Mucosa of stomach (tissue), 1 donor: ENCODE measurements around the gene ALKBH3.

Source experiments
- H3K27me3 ChIP-seq: one replicate; pipeline ENCODE4 v1.7.0; 2013; ENCODE audit warnings: mild to moderate bottlenecking, low read length; ENCODE audit not compliant: control insufficient read depth, insufficient read depth
- H3K36me3 ChIP-seq: one replicate; pipeline ENCODE4 v1.7.0; 2013; ENCODE audit warnings: low read length; ENCODE audit not compliant: control insufficient read depth, insufficient read depth
- H3K4me1 ChIP-seq: one replicate; pipeline ENCODE4 v1.7.0; 2013; ENCODE audit warnings: mild to moderate bottlenecking, low read length; ENCODE audit not compliant: control insufficient read depth, insufficient read depth
- H3K4me3 ChIP-seq: one replicate; pipeline ENCODE4 v1.7.0; 2013; ENCODE audit warnings: low read length
- H3K9ac ChIP-seq: one replicate; pipeline ENCODE4 v1.7.0; 2013; ENCODE audit warnings: mild to moderate bottlenecking, low read length, moderate library complexity
- H3K9me3 ChIP-seq: one replicate; pipeline ENCODE4 v1.7.0; 2013; ENCODE audit warnings: mild to moderate bottlenecking, low read length, moderate library complexity; ENCODE audit not compliant: control insufficient read depth
- donor health status: Pancreatic carcinoma.

Gene ALKBH3

DNA sequence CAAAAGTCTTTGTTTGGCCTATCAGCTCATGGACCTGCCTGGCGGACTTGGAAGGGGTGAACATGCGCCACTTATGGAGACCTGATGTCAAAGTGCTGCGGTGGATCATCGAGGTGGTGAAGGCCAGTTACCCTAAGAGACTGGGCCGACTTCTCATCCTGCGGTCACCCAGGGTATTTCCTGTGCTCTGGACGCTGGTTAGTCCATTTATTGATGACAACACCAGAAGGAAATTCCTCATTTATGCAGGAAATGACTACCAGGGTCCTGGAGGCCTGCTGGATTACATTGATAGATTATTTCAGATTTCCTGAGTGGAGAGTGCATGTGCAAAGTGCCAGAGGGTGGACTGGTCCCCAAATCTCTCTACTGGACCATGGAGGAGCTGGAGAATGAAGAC, 17.9 kb downstream of the ALKBH3 start:
- no peak overlapping the region for H3K4me3 ChIP-seq
- no peaks in the 10 kb centered on the region for H3K36me3 ChIP-seq

DNA sequence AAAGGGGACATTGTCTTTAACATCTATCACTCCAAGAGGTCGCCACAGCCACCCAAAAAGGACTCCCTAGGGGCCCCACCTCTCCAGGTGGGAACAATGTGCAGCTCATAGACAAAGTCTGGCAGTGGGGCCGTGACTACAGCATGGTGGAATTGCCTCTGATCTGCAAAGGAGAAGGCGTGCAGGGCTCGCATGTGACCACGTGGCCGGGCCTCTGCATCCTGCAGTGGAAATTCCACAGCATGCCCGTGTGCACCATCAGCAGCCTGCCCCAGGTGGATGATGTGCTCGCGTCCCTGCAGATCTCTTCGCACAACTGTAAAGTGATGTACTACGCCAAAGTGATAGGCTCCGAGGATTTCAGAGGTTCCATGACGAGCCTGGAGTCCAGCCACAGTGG, 18.5 kb downstream of the ALKBH3 start:
- no peaks in the 10 kb centered on the region for H3K36me3 ChIP-seq
- H3K9ac ChIP-seq, result no peak overlapping the region

More for the DNA sequence above, 17.9 kb downstream of the ALKBH3 start:
- no peaks in the 10 kb centered on the region for H3K9me3 ChIP-seq
- no peak overlapping the region for H3K9ac ChIP-seq
- H3K4me1 ChIP-seq, result no peaks in the 10 kb centered on the region
- H3K27me3 ChIP-seq, result no peaks in the 10 kb centered on the region

DNA sequence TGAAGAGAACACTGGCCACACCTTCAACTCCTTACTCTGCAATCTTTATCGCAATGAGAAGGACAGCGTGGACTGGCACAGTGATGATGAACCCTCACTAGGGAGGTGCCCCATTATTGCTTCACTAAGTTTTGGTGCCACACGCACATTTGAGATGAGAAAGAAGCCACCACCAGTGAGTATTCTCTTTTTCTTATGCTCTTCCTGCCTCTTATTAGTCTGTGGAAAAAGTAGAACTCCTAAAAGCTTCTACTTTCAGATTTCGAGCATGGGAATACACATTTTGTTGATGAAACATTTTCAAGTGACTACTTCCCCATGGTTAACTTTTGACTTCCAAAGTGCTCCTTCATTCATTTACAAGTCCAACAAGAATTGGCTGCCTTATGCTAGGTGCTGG, 20.9 kb downstream of the ALKBH3 start:
- Histone ChIP-seq H3K27me3 (no peaks in the 10 kb centered on the region), H3K9me3 (no peaks in the 10 kb centered on the region), H3K36me3 (no peaks in the 10 kb centered on the region), H3K4me1 (no peaks in the 10 kb centered on the region), H3K4me3 (no peak overlapping the region), H3K9ac (no peak overlapping the region)

More for the DNA sequence above, 18.5 kb downstream of the ALKBH3 start:
- Histone ChIP-seq H3K4me1 (no peaks in the 10 kb centered on the region), H3K27me3 (no peaks in the 10 kb centered on the region), H3K4me3 (no peak overlapping the region), H3K9me3 (no peaks in the 10 kb centered on the region)

DNA sequence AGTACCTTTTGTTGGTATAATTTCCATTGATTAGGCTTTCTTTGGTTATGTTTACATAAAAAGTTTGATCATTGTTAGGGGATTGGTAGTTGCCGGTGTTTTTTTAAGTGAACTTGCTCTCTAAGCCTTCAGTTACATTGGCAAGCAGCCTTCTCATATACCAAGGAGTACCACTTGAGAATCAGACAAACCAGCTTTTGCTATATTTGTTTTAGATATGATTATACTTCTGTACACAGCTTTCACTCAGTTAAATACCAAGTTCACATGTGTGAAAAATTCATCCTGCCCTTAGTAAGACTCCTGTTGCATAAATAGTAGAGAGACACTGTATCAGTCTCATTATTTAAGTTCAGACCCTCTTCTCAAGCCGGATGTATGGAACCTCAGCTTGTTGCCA, 22.4 kb downstream of the ALKBH3 start:
- H3K4me3 ChIP-seq, result no peak overlapping the region
- no peaks in the 10 kb centered on the region for H3K9me3 ChIP-seq
- no peaks in the 10 kb centered on the region for H3K27me3 ChIP-seq
- no peak overlapping the region for H3K9ac ChIP-seq
- no peaks in the 10 kb centered on the region for H3K4me1 ChIP-seq
- no peaks in the 10 kb centered on the region for H3K36me3 ChIP-seq

DNA sequence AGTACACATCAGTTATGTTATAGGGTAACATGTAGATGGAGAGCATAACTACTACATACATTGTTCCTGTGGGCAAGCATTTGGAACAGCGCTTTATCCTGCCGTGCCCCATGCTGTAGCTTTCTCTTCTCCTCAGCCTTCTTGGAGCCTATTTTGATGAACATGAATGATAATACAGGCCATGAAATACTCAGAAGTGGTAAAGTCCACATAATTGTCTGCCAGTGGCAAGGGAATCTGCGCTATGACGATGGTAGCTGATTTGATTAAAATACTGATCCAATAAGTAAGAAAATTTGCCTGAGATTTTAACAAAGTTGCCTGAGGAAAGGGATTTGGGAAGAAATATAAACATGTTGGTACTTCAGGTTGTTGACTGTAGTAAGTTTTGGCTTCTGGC, 23.3 kb downstream of the ALKBH3 start:
- Histone ChIP-seq H3K4me1 (no peaks in the 10 kb centered on the region), H3K4me3 (no peak overlapping the region), H3K27me3 (no peaks in the 10 kb centered on the region), H3K9me3 (no peaks in the 10 kb centered on the region), H3K36me3 (no peaks in the 10 kb centered on the region), H3K9ac (no peak overlapping the region)

DNA sequence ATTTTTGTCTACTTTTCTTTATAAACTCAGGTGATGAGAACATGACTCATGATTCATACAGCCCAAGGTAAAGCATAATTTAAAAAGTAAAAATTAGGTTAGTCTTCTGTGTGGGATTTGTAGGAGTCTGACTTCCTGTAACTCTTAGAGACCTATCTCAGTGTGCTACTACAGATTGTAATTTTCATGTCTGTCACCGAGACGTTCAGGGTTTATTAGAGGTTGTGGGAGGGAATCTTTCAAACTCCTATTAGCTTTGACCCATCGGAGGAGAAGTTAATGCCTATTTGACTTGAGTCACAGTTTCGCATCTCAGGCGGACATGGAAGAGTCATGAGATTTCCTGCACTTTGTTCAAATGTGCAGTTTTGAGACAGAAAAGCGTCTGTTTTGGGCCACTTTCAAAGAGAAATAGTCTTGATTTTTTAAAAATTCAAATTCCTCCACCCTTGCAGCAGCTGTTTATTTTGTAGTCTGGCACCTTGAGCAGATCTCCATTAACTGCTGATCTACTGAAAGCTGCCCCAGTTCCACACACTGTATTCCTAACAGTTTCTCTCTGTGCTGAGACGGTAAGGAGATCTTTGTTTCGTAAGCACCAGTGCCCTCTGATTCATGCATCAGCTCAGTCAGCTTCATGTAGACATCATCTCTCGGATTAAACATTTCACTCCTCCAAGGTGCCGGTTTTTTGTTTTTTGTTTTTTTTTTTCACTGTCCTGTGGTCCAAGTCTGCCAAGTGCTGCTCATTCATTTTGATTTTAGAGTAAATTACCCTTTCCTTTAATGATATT, 24.3 kb downstream of the ALKBH3 start:
- no peaks in the 10 kb centered on the region for H3K4me1 ChIP-seq
- H3K4me3 ChIP-seq, result no peak overlapping the region
- no peaks in the 10 kb centered on the region for H3K27me3 ChIP-seq
- no peaks in the 10 kb centered on the region for H3K9me3 ChIP-seq
- no peak overlapping the region for H3K9ac ChIP-seq
- H3K36me3 ChIP-seq, result no peaks in the 10 kb centered on the region

DNA sequence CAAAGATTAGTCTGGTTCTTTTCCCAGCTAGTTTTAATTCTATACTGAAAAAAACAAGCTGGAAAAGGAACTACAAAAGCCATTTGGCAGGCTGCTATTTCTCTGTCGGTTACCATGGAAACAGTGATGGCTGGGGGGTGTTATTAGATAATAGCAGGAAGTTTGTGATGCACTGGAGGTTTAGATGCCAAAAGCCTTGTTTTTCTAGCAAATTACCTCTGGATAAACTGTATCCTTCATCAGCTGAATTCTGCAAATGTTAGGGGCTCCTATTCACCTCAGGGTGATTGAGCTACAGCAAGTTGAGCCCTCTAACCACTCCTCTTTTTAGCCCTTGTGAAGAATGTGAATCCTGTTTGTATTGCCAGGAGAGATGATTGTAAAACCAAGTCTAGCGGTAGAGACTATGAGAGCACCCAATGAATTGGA, 25.2 kb downstream of the ALKBH3 start:
- no peak overlapping the region for H3K4me3 ChIP-seq
- no peaks in the 10 kb centered on the region for H3K9me3 ChIP-seq
- no peaks in the 10 kb centered on the region for H3K4me1 ChIP-seq
- no peaks in the 10 kb centered on the region for H3K27me3 ChIP-seq
- no peaks in the 10 kb centered on the region for H3K36me3 ChIP-seq
- no peak overlapping the region for H3K9ac ChIP-seq

DNA sequence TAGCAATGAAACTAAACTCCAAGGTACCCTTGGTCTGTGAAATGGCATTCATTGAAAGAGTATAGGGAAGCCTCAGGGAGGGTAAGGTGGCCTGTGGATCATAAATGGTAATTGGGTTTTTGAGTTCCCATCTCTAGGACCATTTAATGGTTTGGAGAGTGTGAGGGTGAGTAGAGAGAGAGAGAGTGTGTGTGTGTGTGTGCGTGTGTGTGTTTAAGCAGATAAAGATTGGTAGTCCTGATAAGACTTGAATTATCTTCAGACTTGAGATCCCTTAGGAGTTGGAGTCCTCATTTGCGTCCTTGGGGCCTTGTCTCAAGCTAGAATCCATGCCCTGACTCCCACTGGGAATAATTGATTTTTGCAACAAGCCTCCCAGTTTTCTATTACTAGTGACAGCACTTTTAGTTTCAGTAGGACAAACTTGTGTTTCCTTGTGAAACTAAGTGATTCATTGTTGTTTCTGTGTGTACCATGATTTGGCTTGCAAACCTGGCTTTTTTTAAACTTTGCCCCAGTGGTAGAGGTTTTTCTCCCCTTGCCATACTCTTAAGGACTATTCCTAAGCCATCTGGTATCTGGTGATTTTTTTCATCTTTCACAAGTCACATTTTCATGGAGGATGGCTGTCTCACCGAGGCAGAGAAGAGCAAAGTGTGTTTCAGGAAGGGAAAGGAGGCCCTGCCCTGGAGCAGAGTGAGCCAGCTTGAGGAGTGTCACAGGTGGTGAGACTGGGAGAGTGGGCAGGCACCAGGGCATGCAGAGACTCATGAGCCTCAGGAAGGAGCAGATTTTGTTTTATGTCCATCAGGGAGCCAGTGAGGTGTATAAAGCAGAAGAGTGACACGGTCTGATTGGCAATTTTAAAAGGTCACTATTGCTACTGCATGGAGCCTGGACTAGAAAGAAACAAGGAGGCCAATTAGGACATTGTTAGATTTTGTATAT, 26.7 kb downstream of the ALKBH3 start:
- Histone ChIP-seq H3K9me3 (no peaks in the 10 kb centered on the region), H3K4me1 (no peaks in the 10 kb centered on the region), H3K36me3 (no peaks in the 10 kb centered on the region)

DNA sequence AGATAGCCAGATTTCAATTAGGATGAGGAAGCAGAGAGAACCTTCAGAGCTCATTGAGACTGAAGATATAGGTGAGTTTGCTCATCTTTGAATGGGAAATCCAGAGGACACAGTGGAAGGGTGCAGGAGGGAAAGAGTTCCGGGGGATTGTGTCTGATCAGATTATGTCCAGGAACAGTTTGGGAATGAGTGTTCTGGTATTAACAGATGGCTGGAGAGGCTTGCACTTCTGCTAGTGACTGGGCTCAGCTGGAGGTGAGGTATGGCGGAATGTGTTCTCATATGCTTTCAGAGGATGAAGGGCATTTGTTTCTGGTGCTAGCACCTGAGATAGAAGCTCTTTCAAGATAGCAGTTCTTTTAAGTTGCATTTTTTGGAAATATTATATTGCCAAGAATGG, 27.6 kb downstream of the ALKBH3 start:
- Histone ChIP-seq H3K27me3 (no peaks in the 10 kb centered on the region), H3K4me3 (no peak overlapping the region), H3K9ac (no peak overlapping the region), H3K36me3 (no peaks in the 10 kb centered on the region), H3K4me1 (no peaks in the 10 kb centered on the region), H3K9me3 (no peaks in the 10 kb centered on the region)

More for the DNA sequence above, 26.7 kb downstream of the ALKBH3 start:
- H3K27me3 ChIP-seq, result no peaks in the 10 kb centered on the region
- H3K4me3 ChIP-seq, result no peak overlapping the region
- H3K9ac ChIP-seq, result no peak overlapping the region

DNA sequence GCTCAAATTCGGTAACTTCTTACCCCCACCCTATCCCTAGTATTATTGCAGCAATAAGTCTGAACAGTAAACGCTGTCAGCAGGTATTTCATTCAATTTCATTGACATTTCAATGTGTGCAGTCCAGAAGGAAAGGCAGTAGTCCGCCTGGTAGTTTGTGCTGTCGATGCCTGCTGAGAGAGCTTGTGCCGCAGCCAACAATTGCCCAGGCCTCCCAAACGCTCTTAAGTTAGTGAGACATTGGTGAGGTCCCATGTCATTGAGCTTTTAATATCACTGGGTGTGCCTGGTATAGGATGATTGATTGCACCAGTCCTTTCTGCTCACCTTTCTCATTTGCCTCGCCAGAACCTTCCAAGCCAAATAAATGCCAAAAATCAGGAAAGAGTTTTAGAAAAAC, 28.1 kb downstream of the ALKBH3 start:
- no peak overlapping the region for H3K9ac ChIP-seq
- H3K9me3 ChIP-seq, result no peaks in the 10 kb centered on the region
- no peak overlapping the region for H3K4me3 ChIP-seq
- H3K4me1 ChIP-seq, result no peaks in the 10 kb centered on the region
- H3K36me3 ChIP-seq, result no peaks in the 10 kb centered on the region
- H3K27me3 ChIP-seq, result no peaks in the 10 kb centered on the region

DNA sequence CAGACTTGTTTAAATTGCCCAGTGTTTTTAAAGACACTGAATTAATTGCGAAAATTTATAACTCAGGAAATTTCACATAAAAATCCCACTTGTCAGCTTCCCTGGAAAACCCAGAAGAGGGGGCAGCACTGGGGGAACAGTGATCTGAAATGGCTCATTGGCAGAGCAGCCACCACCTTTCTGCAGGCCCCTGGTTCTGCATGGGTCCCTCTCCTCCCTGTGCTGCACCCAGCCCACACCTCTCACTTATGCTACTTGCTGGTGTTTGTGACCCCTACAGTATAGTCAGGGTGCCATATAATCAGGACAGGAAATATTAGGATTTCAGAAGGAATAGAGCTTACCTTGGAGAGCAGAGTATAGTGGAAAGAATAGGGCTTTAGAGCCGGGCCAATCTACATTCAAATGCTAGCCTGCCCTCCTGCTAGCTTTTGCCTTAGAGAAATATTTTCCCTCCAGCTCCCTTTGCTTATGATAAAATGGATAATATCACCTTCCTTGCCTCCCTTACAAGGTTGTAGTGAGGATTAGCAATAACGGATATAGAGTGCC, 33.3 kb downstream of the ALKBH3 start:
- Histone ChIP-seq H3K4me1 (no peaks in the 10 kb centered on the region), H3K9ac (no peak overlapping the region), H3K27me3 (no peaks in the 10 kb centered on the region), H3K9me3 (no peaks in the 10 kb centered on the region), H3K4me3 (no peak overlapping the region), H3K36me3 (no peaks in the 10 kb centered on the region)

DNA sequence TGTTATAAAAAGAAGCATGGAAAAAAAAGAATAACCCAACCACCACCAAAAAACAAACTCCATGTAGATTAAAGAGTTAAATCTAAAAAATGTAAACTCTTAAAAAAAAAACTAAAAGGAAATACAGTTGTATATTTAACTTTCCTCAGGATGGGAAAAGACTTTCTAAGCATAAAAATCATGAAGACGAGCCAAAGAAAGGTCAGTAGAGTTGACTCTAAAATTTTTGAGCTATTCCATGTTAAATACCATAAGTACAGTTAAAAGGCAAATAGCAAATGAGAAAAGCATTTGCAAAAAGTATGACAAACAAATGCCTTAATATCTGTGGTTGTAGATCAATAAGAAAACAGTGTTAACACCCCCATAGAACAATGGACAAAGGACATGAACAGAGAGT, 33.8 kb downstream of the ALKBH3 start:
- no peak overlapping the region for H3K4me3 ChIP-seq
- no peaks in the 10 kb centered on the region for H3K27me3 ChIP-seq
- no peak overlapping the region for H3K9ac ChIP-seq
- H3K36me3 ChIP-seq, result no peaks in the 10 kb centered on the region
- no peaks in the 10 kb centered on the region for H3K4me1 ChIP-seq
- no peaks in the 10 kb centered on the region for H3K9me3 ChIP-seq
